Suppressor macrophage (primary cell): ENCODE results near the gene IQCN.
A peak's percentile ranks its signal among the peaks of the same experiment; 100 is the strongest.

Source experiments
- DNase-seq, 4 experiments: peaks; one replicate each; pipeline ENCODE4 v3.0.0-alpha.2; 2020 to 2022

The IQCN gene

GRCh38 chr19:18264137-18264854 lies 10.0 kb downstream of the IQCN start:
- no peak for DNase-seq

- no peak for DNase-seq
Observed at GRCh38 chr19:18263324-18264136, 10.7 kb downstream of the IQCN start.

- DNase-seq = no peak
Observed at GRCh38 chr19:18262917-18263316, 11.3 kb downstream of the IQCN start.

GRCh38 chr19:18262144-18262543 lies 12.1 kb downstream of the IQCN start:
- no peak for DNase-seq

GRCh38 chr19:18261474-18261873 lies 12.8 kb downstream of the IQCN start:
- DNase-seq = no peak

GRCh38 chr19:18259893-18260292 lies 14.4 kb downstream of the IQCN start:
- peak in 2 of 4 experiments; percentile 30 to 31 for DNase-seq

- DNase-seq = no peak
Observed at GRCh38 chr19:18257503-18258470, 16.5 kb downstream of the IQCN start.

- no peak for DNase-seq
Observed at GRCh38 chr19:18254546-18255503, 19.4 kb downstream of the IQCN start.

GRCh38 chr19:18253716-18254115 lies 20.5 kb downstream of the IQCN start:
- peak in 2 of 4 experiments; percentile 16 to 70 for DNase-seq

- DNase-seq = no peak
Observed at GRCh38 chr19:18253130-18253529, 21.1 kb downstream of the IQCN start.

GRCh38 chr19:18252370-18252717 lies 21.9 kb downstream of the IQCN start:
- DNase-seq = no peak

- DNase-seq = peak; percentile 73 to 91 (median 82)
Observed at GRCh38 chr19:18251587-18252369, 22.5 kb downstream of the IQCN start.

- no peak for DNase-seq
Observed at GRCh38 chr19:18249834-18250233, 24.4 kb downstream of the IQCN start.

GRCh38 chr19:18245297-18245696 lies 29.0 kb downstream of the IQCN start:
- DNase-seq = no peak

GRCh38 chr19:18239303-18239702 lies 34.9 kb downstream of the IQCN start:
- DNase-seq = peak in 1 of 4 experiments; percentile 39

GRCh38 chr19:18234194-18234593 lies 40.1 kb downstream of the IQCN start:
- DNase-seq = no peak

- peak; percentile 48 to 78 (median 63) for DNase-seq
Observed at GRCh38 chr19:18233224-18233825, 40.9 kb downstream of the IQCN start.

GRCh38 chr19:18232540-18233223 lies 41.6 kb downstream of the IQCN start:
- DNase-seq = peak in 2 of 4 experiments; percentile 33 to 34

GRCh38 chr19:18231775-18232174 lies 42.5 kb downstream of the IQCN start:
- peak in 3 of 4 experiments; percentile 49 to 59 (median 56) for DNase-seq
